DND-41 (cell line): ENCODE measurements around the gene TBC1D19.

Source experiments
- CTCF ChIP-seq: IDR thresholded peaks from 2 replicates; pipeline ENCODE4 v1.5.1; 2012; ENCODE audit warnings: borderline replicate concordance, low read length, moderate library complexity, mild to moderate bottlenecking; ENCODE audit not compliant: poor library complexity, severe bottlenecking; ENCODE audit errors: extremely low read depth
- EZH2 ChIP-seq: IDR thresholded peaks from 3 replicates; pipeline ENCODE4 v1.6.1; 2012; ENCODE audit warnings: borderline replicate concordance, low read depth, mild to moderate bottlenecking, moderate library complexity, low read length, inconsistent platforms; ENCODE audit not compliant: severe bottlenecking

- TF ChIP-seq CTCF = no peak
- no peak for TF ChIP-seq EZH2
Measured at GRCh38 chr4:26594371-26594770, 10.5 kb downstream of the TBC1D19 start.
